Stomach (tissue), 4 donors: ENCODE data around the gene REXO1.

Experiments
- CTCF ChIP-seq, 7 experiments: fragments of 450-650 bp in 4 of 7; fragments of 200-600 bp in 3 of 7; sonication (generic) in 3 of 7; IDR thresholded peaks; one replicate each; pipeline ENCODE4 v1.5.1; 2016 to 2019; ENCODE audit warnings: antibody characterized with exemption in 7 of 7, control low read depth in 2 of 7, mild to moderate bottlenecking in 1 of 7
- POLR2A ChIP-seq, 4 donors: fragments of 450-650 bp; IDR thresholded peaks; one replicate each; pipeline ENCODE4 v1.6.1; 2016; ENCODE audit warnings: antibody characterized with exemption in 4 of 4, control low read depth in 2 of 4, mild to moderate bottlenecking in 1 of 4, moderate library complexity in 1 of 4
- POLR2AphosphoS5 ChIP-seq, 3 donors: sonication (generic); formaldehyde crosslinking; IDR thresholded peaks; one replicate each; pipeline ENCODE4 v1.6.1; 2016; ENCODE audit warnings: antibody characterized with exemption in 3 of 3

GRCh38 chr19:1806184-1807029, 41.9 kb downstream of the REXO1 start:
- no peak for TF ChIP-seq CTCF (IDR thresholded peaks at IDR 0.05)
- no peak for TF ChIP-seq POLR2A (IDR thresholded peaks at IDR 0.05)
- no peak for TF ChIP-seq POLR2AphosphoS5 (IDR thresholded peaks at IDR 0.05)
